GM21737 (cell line): Measurements from ENCODE around the gene RIN1.

Experiments used
- ATAC-seq: cut with Tn5 transposase; IDR thresholded peaks from one replicate; pipeline ENCODE4 v1.9.1; 2021; ENCODE audit warnings: mild to moderate bottlenecking, moderate library complexity; ENCODE audit not compliant: unreplicated experiment

The RIN1 gene

GRCh38 chr11:66284526-66285078, 51.6 kb downstream of the RIN1 start:
- no peak for ATAC-seq

- no peak for ATAC-seq
Measured at GRCh38 chr11:66283461-66284105, 52.7 kb downstream of the RIN1 start.

GRCh38 chr11:66282468-66283455, 53.5 kb downstream of the RIN1 start:
- ATAC-seq: peak; percentile 66
